Thyroid gland (tissue), 4 donors: ENCODE data around the gene PANX2. TPM values are rescaled to one million over a fixed set of nuclear protein-coding genes. Genes with fewer than 3 reads are reported as not detected.

ENCODE experiments used
- DNase-seq, 2 donors: peaks; one replicate each; pipeline ENCODE4 v3.0.0-alpha.2; 2019
- H3K27ac ChIP-seq, 3 donors: fragments of 200-600 bp; sonication (generic); 1 replicate in 2 of 3; 2 replicates in 1 of 3; pipeline ENCODE4 v1.5.1; 2016 to 2019; ENCODE audit warnings: mild to moderate bottlenecking in 1 of 3, moderate library complexity in 1 of 3
- H3K27me3 ChIP-seq: fragments of 200-600 bp; sonication (generic); one replicate; pipeline ENCODE4 v1.5.1; 2019
- H3K36me3 ChIP-seq, 2 donors: fragments of 200-600 bp; sonication (generic); one replicate each; pipeline ENCODE4 v1.5.1; 2016 to 2019
- H3K4me1 ChIP-seq, 2 donors: fragments of 200-600 bp; sonication (generic); one replicate each; pipeline ENCODE4 v1.5.1; 2017 to 2019
- H3K4me3 ChIP-seq, 3 donors: fragments of 200-600 bp; sonication (generic); replicated peaks in 1 of 3; 1 replicate in 2 of 3; 2 replicates in 1 of 3; pipeline ENCODE4 v1.5.1; 2016; ENCODE audit warnings: mild to moderate bottlenecking in 1 of 3
- H3K9me3 ChIP-seq: fragments of 200-600 bp; sonication (generic); one replicate; pipeline ENCODE4 v1.5.1; 2017
- POLR2A ChIP-seq, 2 donors: fragments of 450-650 bp; IDR thresholded peaks; one replicate each; pipeline ENCODE4 v1.6.1; 2017; ENCODE audit warnings: antibody characterized with exemption in 2 of 2, mild to moderate bottlenecking in 2 of 2, moderate library complexity in 1 of 2
- WGBS, 2 donors: methylation state at CpG; one replicate each; pipeline ENCODE4 v1.1.5; 2017; 5-methylcytosine and 5-hydroxymethylcytosine counted together
- intact Hi-C: fragments of 100-400 bp; cut with DNase I; formaldehyde crosslinking; loops from one replicate; pipeline ENCODE4 v1.15.1; 2023
- total RNA-seq, 4 donors: library from RNA; depleted of rRNA; stranded (reverse); fragments of >200 nt; gene quantifications; one replicate each; pipeline ENCODE4 v1.2.3, GENCODE V29; 2016
- TF ChIP-seq, protein P1 (sequence below), 6 experiments: fragments of 200-600 bp in 3 of 6; fragments of 450-650 bp in 3 of 6; sonication (generic) in 3 of 6; IDR thresholded peaks; one replicate each; pipeline ENCODE4 v1.5.1; 2016 to 2019; ENCODE audit warnings: antibody characterized with exemption in 6 of 6, mild to moderate bottlenecking in 2 of 6, inconsistent platforms in 1 of 6, moderate library complexity in 1 of 6

PANX2 gene
- total RNA-seq, 4 donors from 2014 or later, result 9.0 to 12.1 (median 10.9) TPM

DNA sequence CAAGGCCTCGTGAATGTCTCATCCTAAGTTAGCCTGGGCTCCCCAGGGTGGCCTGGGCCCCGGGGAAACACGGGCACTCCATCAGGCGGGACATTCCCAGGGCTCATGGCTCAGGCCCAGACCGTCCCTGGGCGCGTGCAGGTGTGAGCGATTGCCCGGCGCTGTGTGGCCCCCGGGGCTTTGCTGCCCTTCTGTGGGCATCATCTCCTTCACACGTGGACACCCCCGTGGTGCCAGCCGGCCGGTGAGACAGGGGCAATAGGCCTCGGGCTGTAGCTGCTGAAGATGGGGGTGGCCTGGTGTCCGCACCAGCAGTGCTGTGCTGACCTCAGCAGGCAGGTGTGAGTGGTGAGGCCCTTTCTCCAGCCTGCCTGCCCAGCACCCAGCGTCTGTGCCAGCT is 25.7 kb downstream of the PANX2 start:
- TF ChIP-seq POLR2A (IDR thresholded peaks at IDR 0.05), result no peak
- TF ChIP-seq, protein P1, sequence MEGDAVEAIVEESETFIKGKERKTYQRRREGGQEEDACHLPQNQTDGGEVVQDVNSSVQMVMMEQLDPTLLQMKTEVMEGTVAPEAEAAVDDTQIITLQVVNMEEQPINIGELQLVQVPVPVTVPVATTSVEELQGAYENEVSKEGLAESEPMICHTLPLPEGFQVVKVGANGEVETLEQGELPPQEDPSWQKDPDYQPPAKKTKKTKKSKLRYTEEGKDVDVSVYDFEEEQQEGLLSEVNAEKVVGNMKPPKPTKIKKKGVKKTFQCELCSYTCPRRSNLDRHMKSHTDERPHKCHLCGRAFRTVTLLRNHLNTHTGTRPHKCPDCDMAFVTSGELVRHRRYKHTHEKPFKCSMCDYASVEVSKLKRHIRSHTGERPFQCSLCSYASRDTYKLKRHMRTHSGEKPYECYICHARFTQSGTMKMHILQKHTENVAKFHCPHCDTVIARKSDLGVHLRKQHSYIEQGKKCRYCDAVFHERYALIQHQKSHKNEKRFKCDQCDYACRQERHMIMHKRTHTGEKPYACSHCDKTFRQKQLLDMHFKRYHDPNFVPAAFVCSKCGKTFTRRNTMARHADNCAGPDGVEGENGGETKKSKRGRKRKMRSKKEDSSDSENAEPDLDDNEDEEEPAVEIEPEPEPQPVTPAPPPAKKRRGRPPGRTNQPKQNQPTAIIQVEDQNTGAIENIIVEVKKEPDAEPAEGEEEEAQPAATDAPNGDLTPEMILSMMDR (IDR thresholded peaks at IDR 0.05), result no peak
- no peak overlapping the region for H3K4me3 ChIP-seq
- intact Hi-C loops, result no loop called here
- H3K9me3 ChIP-seq, result no peaks in the 10 kb centered on the region
- no peak for DNase-seq
- H3K36me3 ChIP-seq, result peaks cover 24% of the 10 kb centered on the region in 2 donors
- H3K27me3 ChIP-seq, result no peaks in the 10 kb centered on the region
- H3K27ac ChIP-seq, result no peak overlapping the region
- WGBS, 2 donors, result 95 to 98% methylated on average over 6 to 8 of the region's 18 CpGs
- peaks cover 8 to 11% of the 10 kb centered on the region in 2 donors for H3K4me1 ChIP-seq

DNA sequence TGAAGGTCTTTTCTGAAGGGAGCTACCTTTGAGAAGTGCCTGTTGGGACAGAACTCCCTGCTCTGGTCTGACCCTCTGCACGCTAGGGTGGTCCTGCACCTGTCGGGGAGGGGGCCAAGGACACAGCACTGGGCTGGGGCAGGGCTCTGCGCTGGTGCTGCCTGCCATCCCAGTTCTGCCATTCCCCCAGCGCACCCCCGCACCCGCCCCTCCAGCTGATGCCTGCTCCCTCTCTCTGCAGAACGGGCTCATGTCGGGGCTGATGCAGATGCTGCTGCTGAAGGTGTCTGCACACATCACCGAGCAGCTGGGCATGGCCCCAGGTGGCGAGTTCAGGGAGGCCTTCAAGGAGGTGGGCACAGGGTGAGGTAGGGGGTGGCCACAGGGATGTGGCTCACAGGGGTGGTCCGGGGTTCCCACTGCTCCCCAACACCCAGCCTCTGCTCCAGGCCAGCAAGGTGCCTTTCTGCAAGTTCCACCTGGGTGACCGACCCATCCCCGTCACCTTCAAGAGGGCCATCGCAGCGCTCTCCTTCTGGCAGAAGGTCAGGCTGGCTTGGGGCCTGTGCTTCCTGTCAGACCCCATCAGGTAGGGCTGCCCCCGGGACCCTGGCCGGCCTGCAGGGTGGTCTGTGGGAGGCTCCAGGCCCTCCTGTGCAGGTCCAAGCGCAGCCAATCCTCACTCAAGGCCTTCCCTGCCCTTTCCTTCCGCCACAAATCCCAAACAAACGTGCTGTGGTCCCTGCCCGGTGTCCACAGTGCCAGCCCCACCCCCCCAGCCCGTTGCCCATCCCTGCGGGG is 26.7 kb downstream of the PANX2 start:
- peaks cover 24% of the 10 kb centered on the region in 2 donors for H3K36me3 ChIP-seq
- no peak overlapping the region for H3K4me3 ChIP-seq
- WGBS, 2 donors, result 89 to 93% methylated on average over 9 to 22 of the region's 23 CpGs
- no peak for DNase-seq
- H3K27me3 ChIP-seq, result no peaks in the 10 kb centered on the region
- no peak overlapping the region for H3K27ac ChIP-seq
- no peak for TF ChIP-seq POLR2A (IDR thresholded peaks at IDR 0.05)
- TF ChIP-seq, protein P1 (IDR thresholded peaks at IDR 0.05), result no peak
- H3K9me3 ChIP-seq, result no peaks in the 10 kb centered on the region
- intact Hi-C loops, result no loop called here
- peaks cover 13 to 14% of the 10 kb centered on the region in 2 donors for H3K4me1 ChIP-seq

DNA sequence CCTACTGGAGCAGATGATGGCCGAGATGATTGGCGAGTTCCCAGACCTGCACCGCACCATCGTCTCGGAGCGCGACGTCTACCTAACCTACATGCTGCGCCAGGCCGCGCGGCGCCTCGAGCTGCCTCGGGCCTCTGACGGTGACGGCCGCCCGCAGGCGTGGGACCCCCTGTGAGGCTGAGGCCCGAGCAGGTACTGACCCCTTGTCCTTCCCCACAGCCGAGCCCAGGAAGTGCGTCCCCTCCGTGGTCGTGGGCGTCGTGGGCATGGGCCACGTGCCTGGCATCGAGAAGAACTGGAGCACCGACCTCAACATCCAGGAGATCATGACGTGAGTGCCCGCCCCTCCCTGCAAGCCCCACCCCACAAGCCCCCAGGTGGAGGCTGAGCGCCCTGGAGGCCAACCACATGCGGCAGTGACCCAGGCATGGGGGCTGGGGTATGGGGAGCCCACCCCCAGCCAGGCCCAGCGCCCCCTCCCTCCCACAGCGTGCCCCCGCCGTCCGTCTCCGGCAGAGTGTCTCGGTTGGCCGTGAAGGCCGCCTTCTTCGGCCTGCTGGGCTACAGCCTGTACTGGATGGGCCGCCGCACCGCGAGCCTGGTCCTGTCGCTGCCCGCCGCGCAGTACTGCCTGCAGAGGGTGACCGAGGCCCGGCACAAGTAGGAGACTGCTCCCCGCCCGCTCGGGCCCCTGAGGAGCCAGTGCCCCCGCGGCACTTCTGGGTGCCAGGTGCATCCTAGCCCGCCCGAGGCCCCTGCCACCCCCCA is 27.5 kb downstream of the PANX2 start:
- TF ChIP-seq, protein P1 (IDR thresholded peaks at IDR 0.05), result no peak
- no peak for TF ChIP-seq POLR2A (IDR thresholded peaks at IDR 0.05)
- no peak overlapping the region for H3K4me3 ChIP-seq
- no peaks in the 10 kb centered on the region for H3K27me3 ChIP-seq
- peaks cover 24 to 27% of the 10 kb centered on the region in 2 donors for H3K36me3 ChIP-seq
- 94 to 98% methylated on average over 31 to 53 of the region's 61 CpGs for WGBS, 2 donors
- H3K4me1 ChIP-seq, result peaks cover 18 to 19% of the 10 kb centered on the region in 2 donors
- H3K27ac ChIP-seq, result no peak overlapping the region
- intact Hi-C loops, result no loop called here
- no peak for DNase-seq
- H3K9me3 ChIP-seq, result no peaks in the 10 kb centered on the region

- intact Hi-C loops, result no loop called here
- 93% methylated on average over 16 of the region's 16 CpGs for WGBS, 2 donors
These were observed 28.1 kb downstream of the PANX2 start for GRCh38 chr22:50198624-50199017.

More at GRCh38 chr22:50198624-50199017, 28.1 kb downstream of the PANX2 start:
- TF ChIP-seq, protein P1 (IDR thresholded peaks at IDR 0.05), result no peak
- TF ChIP-seq POLR2A (IDR thresholded peaks at IDR 0.05), result no peak
- Histone ChIP-seq H3K4me3 (no peak overlapping the region), H3K9me3 (no peaks in the 10 kb centered on the region), H3K27me3 (no peaks in the 10 kb centered on the region), H3K36me3 (peaks cover 24 to 30% of the 10 kb centered on the region in 2 donors), H3K27ac (no peak overlapping the region), H3K4me1 (peaks cover 18 to 19% of the 10 kb centered on the region in 2 donors)
- no peak for DNase-seq
